ENCODE results near the gene ARHGEF40.

ARHGEF40 gene

DNA sequence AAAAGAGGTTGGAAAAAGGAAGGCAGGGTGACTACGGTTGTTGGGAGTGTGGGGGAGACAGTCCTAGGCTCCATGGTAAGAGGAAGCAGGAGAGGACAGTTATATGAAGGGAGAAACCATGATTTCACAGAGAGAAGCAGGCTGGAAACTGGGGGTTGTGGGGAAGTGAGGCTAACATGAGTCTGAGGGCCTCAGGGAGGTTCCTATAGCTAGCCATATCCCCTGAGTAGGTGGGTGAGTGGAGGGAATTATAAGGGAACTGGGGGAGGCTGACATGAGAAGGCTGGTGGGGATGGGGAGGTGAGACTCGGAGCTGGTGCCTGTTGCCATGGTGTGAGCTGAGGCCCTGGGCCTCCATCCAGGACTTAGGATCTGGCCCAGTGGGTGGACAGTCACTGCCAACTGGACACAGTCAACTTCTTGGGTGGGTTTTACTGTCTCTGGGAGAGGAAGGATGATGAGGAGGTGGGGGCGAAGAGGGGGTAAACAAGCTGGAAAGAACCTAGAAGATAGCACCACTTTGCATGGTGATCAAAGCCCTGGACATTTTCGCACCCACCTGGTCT lies 36.9 kb upstream of the ARHGEF40 start:
- no peak overlapping the region for H3K4me3 ChIP-seq (ENCODE audit: control insufficient read depth, low read depth, low read length)
- DNase-seq (ENCODE audit: low read depth) = no peak
- TF ChIP-seq, protein P1, sequence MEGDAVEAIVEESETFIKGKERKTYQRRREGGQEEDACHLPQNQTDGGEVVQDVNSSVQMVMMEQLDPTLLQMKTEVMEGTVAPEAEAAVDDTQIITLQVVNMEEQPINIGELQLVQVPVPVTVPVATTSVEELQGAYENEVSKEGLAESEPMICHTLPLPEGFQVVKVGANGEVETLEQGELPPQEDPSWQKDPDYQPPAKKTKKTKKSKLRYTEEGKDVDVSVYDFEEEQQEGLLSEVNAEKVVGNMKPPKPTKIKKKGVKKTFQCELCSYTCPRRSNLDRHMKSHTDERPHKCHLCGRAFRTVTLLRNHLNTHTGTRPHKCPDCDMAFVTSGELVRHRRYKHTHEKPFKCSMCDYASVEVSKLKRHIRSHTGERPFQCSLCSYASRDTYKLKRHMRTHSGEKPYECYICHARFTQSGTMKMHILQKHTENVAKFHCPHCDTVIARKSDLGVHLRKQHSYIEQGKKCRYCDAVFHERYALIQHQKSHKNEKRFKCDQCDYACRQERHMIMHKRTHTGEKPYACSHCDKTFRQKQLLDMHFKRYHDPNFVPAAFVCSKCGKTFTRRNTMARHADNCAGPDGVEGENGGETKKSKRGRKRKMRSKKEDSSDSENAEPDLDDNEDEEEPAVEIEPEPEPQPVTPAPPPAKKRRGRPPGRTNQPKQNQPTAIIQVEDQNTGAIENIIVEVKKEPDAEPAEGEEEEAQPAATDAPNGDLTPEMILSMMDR (IDR thresholded peaks at IDR 0.05; ENCODE audit: control insufficient read depth, insufficient read depth, low read depth, low read length, missing control alignments) = no peak

DNA sequence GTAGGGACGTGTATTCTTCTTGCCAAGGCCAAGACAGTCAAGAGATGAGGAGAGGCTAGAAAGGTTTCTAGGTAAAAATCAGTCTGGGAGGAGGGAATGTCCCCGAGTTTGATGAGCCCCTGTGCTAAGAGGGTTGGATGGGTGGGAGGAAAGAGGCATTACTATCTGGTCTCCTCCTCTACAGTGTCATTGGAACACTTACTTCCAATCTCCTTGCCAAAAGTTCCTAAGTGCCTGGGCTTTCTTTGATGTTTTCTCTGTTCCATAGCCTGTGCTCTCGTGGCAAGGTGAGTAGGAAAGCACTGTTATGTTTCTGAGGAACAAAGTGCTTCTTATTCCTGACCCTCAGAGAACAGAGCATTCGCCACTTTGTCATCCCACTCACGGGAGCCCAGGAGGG lies 35.4 kb upstream of the ARHGEF40 start, which contains the start of gene RNASE13:
TSS of gene RNASE13 (minus strand) at position 101 of the 400 bp plus-strand sequence. CDS start 519 bp downstream, outside the sequence.
- H3K4me3 ChIP-seq (ENCODE audit: control insufficient read depth, low read depth, low read length) = no peak within 1 kb of the TSS
- DNase-seq (ENCODE audit: low read depth) = no peak
- TF ChIP-seq, protein P1 (IDR thresholded peaks at IDR 0.05; ENCODE audit: control insufficient read depth, insufficient read depth, low read depth, low read length, missing control alignments) = no peak

DNA sequence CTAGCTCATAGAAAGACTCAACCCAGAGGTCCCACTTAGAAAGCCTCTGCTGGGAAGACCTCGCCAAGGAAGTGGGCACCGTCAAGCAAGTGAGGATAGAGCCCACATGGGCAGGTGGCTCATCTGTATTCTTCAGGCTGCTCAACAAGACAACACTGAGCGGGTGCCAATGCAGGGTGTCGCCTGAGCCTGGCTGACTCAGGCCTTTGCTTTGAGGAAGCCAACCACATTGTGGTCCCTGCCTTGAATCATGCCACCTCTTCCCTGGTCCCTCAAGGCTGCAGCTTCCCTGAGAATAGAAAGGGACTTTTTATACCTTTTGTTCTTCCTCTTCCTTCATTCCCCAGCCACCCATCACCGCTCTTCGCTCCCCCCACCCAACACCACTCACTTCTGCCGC lies 33.4 kb upstream of the ARHGEF40 start:
- TF ChIP-seq, protein P1 (IDR thresholded peaks at IDR 0.05; ENCODE audit: control insufficient read depth, insufficient read depth, low read depth, low read length, missing control alignments) = no peak
- H3K4me3 ChIP-seq (ENCODE audit: control insufficient read depth, low read depth, low read length) = no peak overlapping the region
- no peak for DNase-seq (ENCODE audit: low read depth)

DNA sequence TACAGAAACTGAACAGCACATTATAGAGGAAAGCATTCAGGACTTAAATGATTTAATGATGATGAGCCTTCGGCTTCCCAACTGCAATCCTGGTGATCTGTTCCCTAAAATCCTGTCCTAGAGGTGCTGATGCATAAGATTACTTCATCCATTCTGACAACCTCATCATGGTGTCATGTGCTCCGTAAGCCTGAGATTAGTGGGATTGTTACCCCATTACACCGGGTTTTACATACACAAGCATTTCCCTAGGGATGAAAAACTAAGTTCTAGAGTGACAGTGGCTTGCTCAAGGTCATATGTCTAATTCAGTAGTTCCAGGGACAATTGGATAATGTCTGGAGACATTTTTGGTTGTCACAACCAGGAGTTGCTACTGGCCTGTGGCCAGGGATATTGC lies 32.9 kb upstream of the ARHGEF40 start:
- TF ChIP-seq, protein P1 (IDR thresholded peaks at IDR 0.05; ENCODE audit: control insufficient read depth, insufficient read depth, low read depth, low read length, missing control alignments) = no peak
- no peak overlapping the region for H3K4me3 ChIP-seq (ENCODE audit: control insufficient read depth, low read depth, low read length)
- DNase-seq (ENCODE audit: low read depth) = no peak

DNA sequence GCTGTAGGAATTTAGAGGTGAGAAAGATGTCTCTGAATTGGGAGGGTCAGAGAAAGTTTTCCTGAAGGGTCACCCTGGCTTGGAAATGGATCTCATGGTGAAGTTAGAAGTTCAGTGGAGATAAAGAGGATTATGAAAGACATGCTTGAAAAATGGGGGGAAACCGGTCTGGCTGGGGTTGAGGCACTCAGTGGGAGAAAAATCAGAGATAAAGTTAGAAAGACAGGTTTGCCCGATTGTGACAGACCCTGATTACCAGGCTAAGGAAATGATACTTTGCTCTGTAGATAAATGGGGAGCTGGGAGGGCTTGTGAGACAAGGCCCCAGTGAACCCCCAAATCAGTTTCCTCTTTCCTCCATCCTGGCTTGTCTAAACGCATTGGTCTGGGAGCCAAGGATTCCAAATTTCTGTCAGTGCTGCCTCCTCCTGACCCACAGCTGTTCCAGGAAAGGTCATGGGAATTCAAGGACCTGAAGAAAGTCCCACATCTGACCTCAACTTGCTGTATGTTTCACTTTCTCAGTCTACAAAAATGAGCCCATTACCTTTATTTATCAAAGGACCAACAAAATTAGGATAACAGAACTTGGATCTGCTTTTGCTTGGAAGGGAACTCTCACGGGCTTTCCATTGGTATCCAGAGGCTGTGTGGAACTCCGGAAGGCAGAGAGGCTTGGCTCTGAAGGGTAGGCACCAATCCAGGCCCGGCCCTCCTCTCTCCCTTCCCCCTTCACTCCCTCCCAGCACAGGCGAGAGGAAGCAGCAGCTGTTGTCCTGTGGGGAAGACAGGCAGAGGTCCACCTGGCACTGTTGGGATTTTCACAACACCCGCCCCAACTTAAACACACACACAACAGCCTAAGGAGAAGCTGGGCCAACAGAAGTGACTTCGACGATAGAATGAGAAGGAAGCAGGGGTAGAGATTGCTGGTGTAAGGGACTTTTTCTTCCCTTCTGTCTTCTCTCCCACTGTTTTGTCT lies 31.4 kb upstream of the ARHGEF40 start:
- TF ChIP-seq, protein P1 (IDR thresholded peaks at IDR 0.05; ENCODE audit: control insufficient read depth, insufficient read depth, low read depth, low read length, missing control alignments) = no peak
- H3K4me3 ChIP-seq (ENCODE audit: control insufficient read depth, low read depth, low read length) = no peak overlapping the region
- no peak for DNase-seq (ENCODE audit: low read depth)

DNA sequence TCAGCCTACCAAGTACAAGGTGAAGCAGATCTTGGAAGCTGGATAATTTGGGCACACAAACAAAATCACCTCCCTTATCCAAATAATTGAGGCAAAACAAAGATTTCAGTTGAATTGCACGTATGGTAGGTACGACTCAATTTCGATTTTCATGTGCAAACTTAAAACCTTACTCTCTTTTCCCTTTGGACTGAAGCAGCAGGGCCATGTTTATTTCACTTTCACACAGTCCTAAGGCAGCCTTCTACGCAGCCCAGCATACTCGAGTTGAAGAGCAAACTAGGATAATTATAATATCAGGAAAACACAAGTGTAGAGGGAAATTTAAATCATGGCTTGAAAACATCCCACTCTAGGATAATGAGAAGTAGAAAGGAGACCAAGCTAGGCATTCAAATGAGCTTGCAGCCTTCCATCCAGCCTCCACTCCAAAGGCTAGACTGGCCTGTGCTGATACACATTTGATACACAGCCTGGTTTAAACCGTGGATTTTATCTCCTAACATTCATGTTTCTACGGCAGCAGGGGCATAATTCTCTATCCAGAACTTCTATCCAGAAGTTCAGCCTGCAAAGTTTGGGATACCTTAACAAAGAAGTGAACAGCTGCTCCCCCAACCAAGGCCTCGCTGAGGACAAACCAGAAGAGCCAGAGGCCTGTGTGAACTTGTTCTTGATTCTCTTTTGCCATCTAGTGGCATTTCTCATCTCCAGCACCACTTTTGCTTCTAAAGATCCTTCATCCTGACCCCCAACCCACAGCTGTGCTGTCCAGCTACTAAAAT lies 30.3 kb upstream of the ARHGEF40 start:
- TF ChIP-seq, protein P1 (IDR thresholded peaks at IDR 0.05; ENCODE audit: control insufficient read depth, insufficient read depth, low read depth, low read length, missing control alignments) = peak; percentile 64
- DNase-seq (ENCODE audit: low read depth) = no peak
- H3K4me3 ChIP-seq (ENCODE audit: control insufficient read depth, low read depth, low read length) = no peak overlapping the region
